Mesendoderm (in vitro differentiated cells): ENCODE results near the gene ROPN1.
"Not testable (repeated sequence)": the region's sequence is repeated elsewhere in the genome, so short reads cannot be mapped to it uniquely, and the experiment has no call there.

Source experiments
- DNase-seq: peaks from one replicate; pipeline ENCODE4 v3.0.0; 2013
- H2AK5ac ChIP-seq: 2 replicates; pipeline ENCODE4 v1.6.1; 2013; ENCODE audit warnings: low read length, inconsistent platforms
- H2BK120ac ChIP-seq: 2 replicates; pipeline ENCODE4 v1.6.1; 2013; ENCODE audit warnings: low read depth, mild to moderate bottlenecking, low read length, moderate library complexity, mixed read lengths
- H2BK15ac ChIP-seq: replicated peaks from 2 replicates; pipeline ENCODE4 v1.6.1; 2013; ENCODE audit warnings: low read depth, mild to moderate bottlenecking, moderate library complexity
- H2BK5ac ChIP-seq: 2 replicates; pipeline ENCODE4 v1.6.1; 2013; ENCODE audit warnings: low read length, inconsistent platforms
- H3K18ac ChIP-seq: 2 replicates; pipeline ENCODE4 v1.6.1; 2013; ENCODE audit warnings: mild to moderate bottlenecking, low read length, mixed read lengths
- H3K23ac ChIP-seq: one replicate; pipeline ENCODE4 v1.6.1; 2013; ENCODE audit warnings: low read length
- H3K27ac ChIP-seq: 2 replicates; pipeline ENCODE4 v1.5.1; 2013; ENCODE audit warnings: low read depth, mild to moderate bottlenecking, inconsistent platforms, low read length, moderate library complexity
- H3K27me3 ChIP-seq: 2 replicates; pipeline ENCODE4 v1.6.1; 2013; ENCODE audit warnings: low read length, control low read depth, mild to moderate bottlenecking, inconsistent platforms; ENCODE audit not compliant: insufficient read depth, poor library complexity
- H3K36me3 ChIP-seq: 2 replicates; pipeline ENCODE4 v1.6.1; 2013; ENCODE audit warnings: low read length, inconsistent platforms; ENCODE audit not compliant: control insufficient read depth, insufficient read depth
- H3K4ac ChIP-seq: one replicate; pipeline ENCODE4 v1.6.1; 2013; ENCODE audit warnings: low read depth, mild to moderate bottlenecking, low read length, moderate library complexity
- H3K4me1 ChIP-seq: 2 replicates; pipeline ENCODE4 v1.6.1; 2013; ENCODE audit warnings: low read depth, low read length, inconsistent platforms; ENCODE audit not compliant: control insufficient read depth
- H3K4me2 ChIP-seq: 2 replicates; pipeline ENCODE4 v1.6.1; 2013; ENCODE audit warnings: low read length
- H3K4me3 ChIP-seq: 2 replicates; pipeline ENCODE4 v1.5.1; 2013; ENCODE audit warnings: mild to moderate bottlenecking, low read length
- H3K56ac ChIP-seq: one replicate; pipeline ENCODE4 v1.6.1; 2013; ENCODE audit warnings: low read length
- H3K79me1 ChIP-seq: 2 replicates; pipeline ENCODE4 v1.6.1; 2013; ENCODE audit warnings: low read length, inconsistent platforms
- H3K79me2 ChIP-seq: 2 replicates; pipeline ENCODE4 v1.6.1; 2013; ENCODE audit warnings: mild to moderate bottlenecking, low read length; ENCODE audit not compliant: control insufficient read depth, insufficient read depth
- H3K9ac ChIP-seq: 2 replicates; pipeline ENCODE4 v1.6.1; 2013; ENCODE audit warnings: low read length, inconsistent platforms
- H4K5ac ChIP-seq: one replicate; pipeline ENCODE4 v1.6.1; 2013; ENCODE audit warnings: low read length
- H4K8ac ChIP-seq: one replicate; pipeline ENCODE4 v1.6.1; 2013; ENCODE audit warnings: low read depth, mild to moderate bottlenecking, control low read depth, low read length, moderate library complexity
- WGBS: extraction: QIAGEN DNeasy Blood & Tissue Kit; methylation state at CpG from one replicate; pipeline ENCODE4 v1.1.7; 2013; ENCODE audit warnings: low lambda C conversion rate, missing lambda C conversion rate; ENCODE audit not compliant: insufficient coverage; ENCODE audit errors: extremely low coverage; 5-methylcytosine and 5-hydroxymethylcytosine counted together

ROPN1 gene

GRCh38 chr3:124026516-124026915 lies 34.6 kb upstream of the ROPN1 start:
- Histone ChIP-seq H3K4me3 (no peak overlapping the region), H2BK15ac (no peak overlapping the region), H2BK120ac (no peak overlapping the region), H3K18ac (no peak overlapping the region), H3K4me1 (no peaks in the 10 kb centered on the region), H3K9ac (no peak overlapping the region), H4K8ac (no peak overlapping the region), H3K27ac (no peak overlapping the region), H3K36me3 (no peaks in the 10 kb centered on the region), H4K5ac (no peak overlapping the region), H2AK5ac (no peak overlapping the region), H2BK5ac (no peak overlapping the region), H3K56ac (no peak overlapping the region), H3K23ac (no peak overlapping the region), H3K4me2 (no peak overlapping the region), H3K79me2 (no peaks in the 10 kb centered on the region), H3K27me3 (no peaks in the 10 kb centered on the region), H3K4ac (no peak overlapping the region), H3K79me1 (no peaks in the 10 kb centered on the region)
- no CpG with 5 or more reads among the region's 4 CpGs for WGBS
- no peak for DNase-seq

- H2BK5ac ChIP-seq, H3K9ac ChIP-seq, H3K4me2 ChIP-seq, H3K56ac ChIP-seq, H3K23ac ChIP-seq, H3K27me3 ChIP-seq, H3K27ac ChIP-seq, H3K36me3 ChIP-seq, H3K79me1 ChIP-seq, H3K18ac ChIP-seq, H3K4ac ChIP-seq, H3K4me1 ChIP-seq, H3K4me3 ChIP-seq, H2AK5ac ChIP-seq, H3K79me2 ChIP-seq, H4K8ac ChIP-seq, DNase-seq, H2BK120ac ChIP-seq, H4K5ac ChIP-seq, H2BK15ac ChIP-seq: not testable (repeated sequence)
- no CpG with 5 or more reads among the region's 1 CpG for WGBS
Measured at GRCh38 chr3:124023531-124023930, 31.6 kb upstream of the ROPN1 start.

GRCh38 chr3:124019291-124019690 lies 27.4 kb upstream of the ROPN1 start:
- Histone ChIP-seq H2AK5ac (no peak overlapping the region), H3K4ac (no peak overlapping the region), H3K23ac (no peak overlapping the region), H3K56ac (no peak overlapping the region), H3K79me2 (no peaks in the 10 kb centered on the region), H4K8ac (no peak overlapping the region), H3K4me1 (no peaks in the 10 kb centered on the region), H3K9ac (no peak overlapping the region), H4K5ac (no peak overlapping the region), H3K27ac (no peak overlapping the region), H2BK120ac (no peak overlapping the region), H3K79me1 (no peaks in the 10 kb centered on the region), H3K36me3 (no peaks in the 10 kb centered on the region), H3K27me3 (no peaks in the 10 kb centered on the region), H3K4me3 (no peak overlapping the region), H3K4me2 (no peak overlapping the region), H2BK15ac (no peak overlapping the region), H2BK5ac (no peak overlapping the region), H3K18ac (no peak overlapping the region)
- WGBS: no CpG with 5 or more reads among the region's 2 CpGs
- DNase-seq: peak; percentile 14

- H3K56ac ChIP-seq, H3K4me3 ChIP-seq, H3K9ac ChIP-seq, H3K23ac ChIP-seq, H3K36me3 ChIP-seq, H3K4me1 ChIP-seq, H3K4ac ChIP-seq, H3K79me2 ChIP-seq, H3K18ac ChIP-seq, H2BK5ac ChIP-seq, H3K27ac ChIP-seq, H3K27me3 ChIP-seq, H3K4me2 ChIP-seq, DNase-seq, H2BK120ac ChIP-seq, H2AK5ac ChIP-seq, H3K79me1 ChIP-seq, H2BK15ac ChIP-seq, H4K8ac ChIP-seq, H4K5ac ChIP-seq: not testable (repeated sequence)
- no CpG with 5 or more reads among the region's 6 CpGs for WGBS
Measured at GRCh38 chr3:124017502-124017901, 25.6 kb upstream of the ROPN1 start.

- H2BK15ac ChIP-seq, H3K27ac ChIP-seq, H3K4me1 ChIP-seq, H3K79me1 ChIP-seq, H3K23ac ChIP-seq, H3K27me3 ChIP-seq, H4K8ac ChIP-seq, H3K79me2 ChIP-seq, H3K4me2 ChIP-seq, H3K4ac ChIP-seq, H3K4me3 ChIP-seq, H2BK120ac ChIP-seq, H2BK5ac ChIP-seq, H3K56ac ChIP-seq, H4K5ac ChIP-seq, H2AK5ac ChIP-seq, H3K36me3 ChIP-seq, H3K18ac ChIP-seq, H3K9ac ChIP-seq: not testable (repeated sequence)
- DNase-seq: peak; percentile 86
- WGBS: no CpG with 5 or more reads among the region's 4 CpGs
Measured at GRCh38 chr3:124016483-124016882, 24.6 kb upstream of the ROPN1 start.

GRCh38 chr3:124014366-124014942 lies 22.5 kb upstream of the ROPN1 start:
- no peaks in the 10 kb centered on the region for H3K79me2 ChIP-seq
- H3K18ac ChIP-seq: no peak overlapping the region
- no peak overlapping the region for H3K4ac ChIP-seq
- H2BK15ac ChIP-seq: no peak overlapping the region
- no peaks in the 10 kb centered on the region for H3K36me3 ChIP-seq
- H3K56ac ChIP-seq: no peak overlapping the region
- H3K9ac ChIP-seq: no peak overlapping the region
- no peaks in the 10 kb centered on the region for H3K79me1 ChIP-seq
- H2AK5ac ChIP-seq: no peak overlapping the region
- no peak overlapping the region for H2BK120ac ChIP-seq
- no peak overlapping the region for H3K27ac ChIP-seq
- H3K27me3 ChIP-seq: no peaks in the 10 kb centered on the region
- no CpG with 5 or more reads among the region's 3 CpGs for WGBS
- no peak overlapping the region for H3K23ac ChIP-seq
- H3K4me3 ChIP-seq: no peak overlapping the region
- H4K8ac ChIP-seq: no peak overlapping the region
- H3K4me1 ChIP-seq: no peaks in the 10 kb centered on the region
- no peak overlapping the region for H3K4me2 ChIP-seq
- H2BK5ac ChIP-seq: no peak overlapping the region
- H4K5ac ChIP-seq: no peak overlapping the region
- no peak for DNase-seq
